ENCODE results near the gene NIT1. TPM values are rescaled to one million over a fixed set of nuclear protein-coding genes. Genes with fewer than 3 reads are reported as not detected.

Gene NIT1
- total and polyA plus RNA-seq, 2 of the 13 experiments (the other 11 are each of a cell fraction or from before 2014, with no cell fraction given), result 22.7 to 31.0 TPM

DNA sequence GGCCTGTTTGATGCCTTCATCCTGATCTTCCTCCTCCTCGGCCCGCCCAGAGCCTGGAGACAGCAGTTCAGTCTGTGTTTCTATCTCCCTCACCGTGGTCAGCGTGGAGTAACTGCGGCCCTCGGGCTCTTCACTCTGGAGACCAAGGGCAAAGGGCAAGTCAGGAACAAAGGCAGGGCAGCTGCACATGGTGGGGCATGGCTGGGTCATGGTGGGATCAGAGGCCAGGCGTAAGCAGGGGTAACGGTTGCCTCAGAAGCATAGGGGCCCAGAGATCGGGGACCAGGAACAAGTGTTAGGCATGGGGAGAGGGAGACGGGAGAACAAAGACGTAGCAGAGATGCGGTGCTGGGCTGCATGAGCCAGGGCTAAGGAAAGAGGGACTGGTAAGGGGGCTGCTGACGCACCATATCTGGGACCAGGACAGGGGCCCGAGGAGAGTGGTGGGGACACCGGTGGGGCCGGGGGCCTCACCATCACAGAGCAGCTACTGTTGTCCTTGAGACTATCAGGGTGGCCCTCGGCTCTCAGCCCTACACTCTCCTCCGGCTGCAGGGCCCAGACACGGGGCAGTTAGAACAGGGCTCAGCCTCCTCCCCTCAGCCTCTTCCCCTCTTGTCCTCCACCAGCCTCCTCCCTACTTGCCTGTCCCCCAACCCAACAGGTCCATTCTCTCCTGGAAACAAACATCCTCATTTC is 45.0 kb upstream of the NIT1 start:
- intact Hi-C loops (cut with micrococcal nuclease; ENCODE audit: unreplicated experiment) (loop anchor here (1.0 kb wide), 2 partner anchors 24 to 66 kb away; no protein-coding TSS in a partner anchor), in situ Hi-C loops (cut with HindIII; ENCODE audit: extremely low pct_ligation_motif_present, low pct_unique_long_range_greater_than_20kb) (no loop called here)
- Histone ChIP-seq H3K36me3 (replicated peaks in 1 of 2; ENCODE audit: control insufficient read depth in 1 of 2, insufficient read depth in 2 of 2, low read length in 2 of 2) (no peaks in the 10 kb centered on the region), H3K4me1 (ENCODE audit: insufficient read depth, low read length) (peaks cover 41% of the 10 kb centered on the region), H3K9me3 (ENCODE audit: low read length) (no peaks in the 10 kb centered on the region), H3K27ac (ENCODE audit: extremely low read length, insufficient read depth, low read length) (peak overlapping the region; percentile 40), H4K20me1 (ENCODE audit: insufficient read depth, low read length) (no peaks in the 10 kb centered on the region), H3K79me2 (ENCODE audit: insufficient read depth, low read length) (no peaks in the 10 kb centered on the region), H3K27me3 (ENCODE audit: control insufficient read depth in 1 of 2, insufficient read depth in 2 of 2, low read length in 2 of 2) (no peaks in the 10 kb centered on the region), H3K4me2 (ENCODE audit: low read depth, low read length) (peak overlapping the region; percentile 96), H3K9ac (ENCODE audit: insufficient read depth, low read depth, low read length) (peak overlapping the region; percentile 70), H3K4me3 (replicated peaks in 1 of 3; ENCODE audit: insufficient read depth in 1 of 3, low read depth in 2 of 3, low read length in 3 of 3) (peak overlapping the region; percentile 62 to 75 (median 64)), H2AFZ (ENCODE audit: low read length) (no peak overlapping the region)
- 34% methylated on average over 18 of the region's 19 CpGs for WGBS (ENCODE audit: low lambda C conversion rate)
- ATAC-seq, result peak; percentile 49
- DNase-seq (ENCODE audit: low spot score), result peak; percentile 22
- no TSS peak for BruUV-seq (replicated peaks)
- CTCF ChIA-PET (ENCODE audit: low intra/inter-chr PET ratio, low total read pairs), result interaction anchor here (1.4 to 4.5 kb wide), 3 partner anchors 22 to 76 kb away, joined by 3 to 50 read pairs (median 6); partner anchors contain the start of gene KLHDC9
- FAIRE-seq, result no peak
- POLR2A ChIA-PET, result interaction anchor here (2.1 to 3.8 kb wide), 3 partner anchors 27 to 60 kb away, joined by 6 to 21 read pairs (median 9); partner anchors contain the start of genes DEDD, F11R and USF1
- TF ChIP-seq NR2F1 (CRISPR knock-in tag; IDR thresholded peaks at IDR 0.05) (peak in 1 of 2 experiments; percentile 62; a peak in 2 of 4 replicates), ZNF7 (CRISPR knock-in tag; IDR thresholded peaks at IDR 0.05) (no peak), ZFX (CRISPR knock-in tag; IDR thresholded peaks at IDR 0.05; ENCODE audit: low read depth) (peak; percentile 75; the same call in 1 of the 2 replicates), ZNF143 (CRISPR knock-in tag; IDR thresholded peaks at IDR 0.05) (no peak), NRL (CRISPR knock-in tag; IDR thresholded peaks at IDR 0.05; ENCODE audit: borderline replicate concordance) (no peak), JUND (CRISPR knock-in tag; IDR thresholded peaks at IDR 0.05) (no peak), ZNF747 (CRISPR knock-in tag; IDR thresholded peaks at IDR 0.05; ENCODE audit: borderline replicate concordance) (no peak), MBD4 (IDR thresholded peaks at IDR 0.05; ENCODE audit: borderline replicate concordance, low read length) (no peak), ZNF296 (CRISPR knock-in tag; conservative IDR thresholded peaks at IDR 0.05) (peak; percentile 24; the same call in 1 of the 2 replicates), ZFY (CRISPR knock-in tag; IDR thresholded peaks at IDR 0.05) (peak; percentile 49), NR2C2 (CRISPR knock-in tag; IDR thresholded peaks at IDR 0.05; ENCODE audit: borderline replicate concordance) (peak; percentile 71), ZNF160 (CRISPR knock-in tag; IDR thresholded peaks at IDR 0.05) (no peak), STAG1 (CRISPR knock-in tag; IDR thresholded peaks at IDR 0.05) (no peak)
- TF ChIP-seq, protein P1, sequence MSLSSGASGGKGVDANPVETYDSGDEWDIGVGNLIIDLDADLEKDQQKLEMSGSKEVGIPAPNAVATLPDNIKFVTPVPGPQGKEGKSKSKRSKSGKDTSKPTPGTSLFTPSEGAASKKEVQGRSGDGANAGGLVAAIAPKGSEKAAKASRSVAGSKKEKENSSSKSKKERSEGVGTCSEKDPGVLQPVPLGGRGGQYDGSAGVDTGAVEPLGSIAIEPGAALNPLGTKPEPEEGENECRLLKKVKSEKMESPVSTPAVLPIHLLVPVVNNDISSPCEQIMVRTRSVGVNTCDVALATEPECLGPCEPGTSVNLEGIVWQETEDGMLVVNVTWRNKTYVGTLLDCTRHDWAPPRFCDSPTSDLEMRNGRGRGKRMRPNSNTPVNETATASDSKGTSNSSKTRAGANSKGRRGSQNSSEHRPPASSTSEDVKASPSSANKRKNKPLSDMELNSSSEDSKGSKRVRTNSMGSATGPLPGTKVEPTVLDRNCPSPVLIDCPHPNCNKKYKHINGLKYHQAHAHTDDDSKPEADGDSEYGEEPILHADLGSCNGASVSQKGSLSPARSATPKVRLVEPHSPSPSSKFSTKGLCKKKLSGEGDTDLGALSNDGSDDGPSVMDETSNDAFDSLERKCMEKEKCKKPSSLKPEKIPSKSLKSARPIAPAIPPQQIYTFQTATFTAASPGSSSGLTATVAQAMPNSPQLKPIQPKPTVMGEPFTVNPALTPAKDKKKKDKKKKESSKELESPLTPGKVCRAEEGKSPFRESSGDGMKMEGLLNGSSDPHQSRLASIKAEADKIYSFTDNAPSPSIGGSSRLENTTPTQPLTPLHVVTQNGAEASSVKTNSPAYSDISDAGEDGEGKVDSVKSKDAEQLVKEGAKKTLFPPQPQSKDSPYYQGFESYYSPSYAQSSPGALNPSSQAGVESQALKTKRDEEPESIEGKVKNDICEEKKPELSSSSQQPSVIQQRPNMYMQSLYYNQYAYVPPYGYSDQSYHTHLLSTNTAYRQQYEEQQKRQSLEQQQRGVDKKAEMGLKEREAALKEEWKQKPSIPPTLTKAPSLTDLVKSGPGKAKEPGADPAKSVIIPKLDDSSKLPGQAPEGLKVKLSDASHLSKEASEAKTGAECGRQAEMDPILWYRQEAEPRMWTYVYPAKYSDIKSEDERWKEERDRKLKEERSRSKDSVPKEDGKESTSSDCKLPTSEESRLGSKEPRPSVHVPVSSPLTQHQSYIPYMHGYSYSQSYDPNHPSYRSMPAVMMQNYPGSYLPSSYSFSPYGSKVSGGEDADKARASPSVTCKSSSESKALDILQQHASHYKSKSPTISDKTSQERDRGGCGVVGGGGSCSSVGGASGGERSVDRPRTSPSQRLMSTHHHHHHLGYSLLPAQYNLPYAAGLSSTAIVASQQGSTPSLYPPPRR (CRISPR knock-in tag; IDR thresholded peaks at IDR 0.05; ENCODE audit: borderline replicate concordance), result no peak
- TF ChIP-seq, protein P2, sequence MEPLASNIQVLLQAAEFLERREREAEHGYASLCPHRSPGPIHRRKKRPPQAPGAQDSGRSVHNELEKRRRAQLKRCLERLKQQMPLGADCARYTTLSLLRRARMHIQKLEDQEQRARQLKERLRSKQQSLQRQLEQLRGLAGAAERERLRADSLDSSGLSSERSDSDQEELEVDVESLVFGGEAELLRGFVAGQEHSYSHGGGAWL (CRISPR knock-in tag; IDR thresholded peaks at IDR 0.05), result 0 out of 2 replicates have a peak, but pooled peaks have one; percentile 9
- TF ChIP-seq, protein P3, sequence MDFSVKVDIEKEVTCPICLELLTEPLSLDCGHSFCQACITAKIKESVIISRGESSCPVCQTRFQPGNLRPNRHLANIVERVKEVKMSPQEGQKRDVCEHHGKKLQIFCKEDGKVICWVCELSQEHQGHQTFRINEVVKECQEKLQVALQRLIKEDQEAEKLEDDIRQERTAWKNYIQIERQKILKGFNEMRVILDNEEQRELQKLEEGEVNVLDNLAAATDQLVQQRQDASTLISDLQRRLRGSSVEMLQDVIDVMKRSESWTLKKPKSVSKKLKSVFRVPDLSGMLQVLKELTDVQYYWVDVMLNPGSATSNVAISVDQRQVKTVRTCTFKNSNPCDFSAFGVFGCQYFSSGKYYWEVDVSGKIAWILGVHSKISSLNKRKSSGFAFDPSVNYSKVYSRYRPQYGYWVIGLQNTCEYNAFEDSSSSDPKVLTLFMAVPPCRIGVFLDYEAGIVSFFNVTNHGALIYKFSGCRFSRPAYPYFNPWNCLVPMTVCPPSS (IDR thresholded peaks at IDR 0.05), result no peak
